ENCODE measurements around the gene KRT79.

DNA sequence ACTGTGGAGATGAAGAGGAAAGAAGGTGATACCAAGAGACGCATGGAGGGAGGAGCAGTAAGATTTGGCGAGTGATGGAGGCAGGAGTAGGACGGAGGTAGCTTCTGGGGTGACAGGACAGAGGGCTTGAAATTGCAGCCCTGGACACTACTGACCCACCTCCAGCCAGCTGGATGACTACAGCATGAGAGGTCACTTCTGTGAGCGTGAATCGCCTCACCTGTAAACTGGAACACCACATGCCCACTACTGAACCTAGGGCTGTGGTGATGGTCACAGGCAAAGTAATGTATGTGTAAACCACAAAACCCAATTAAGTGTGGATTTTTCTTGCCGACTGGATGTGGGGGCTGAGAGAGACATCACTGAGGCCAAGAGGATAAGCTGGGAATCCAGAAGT, 13.6 kb downstream of the KRT79 start:
- TF ChIP-seq, protein P1, sequence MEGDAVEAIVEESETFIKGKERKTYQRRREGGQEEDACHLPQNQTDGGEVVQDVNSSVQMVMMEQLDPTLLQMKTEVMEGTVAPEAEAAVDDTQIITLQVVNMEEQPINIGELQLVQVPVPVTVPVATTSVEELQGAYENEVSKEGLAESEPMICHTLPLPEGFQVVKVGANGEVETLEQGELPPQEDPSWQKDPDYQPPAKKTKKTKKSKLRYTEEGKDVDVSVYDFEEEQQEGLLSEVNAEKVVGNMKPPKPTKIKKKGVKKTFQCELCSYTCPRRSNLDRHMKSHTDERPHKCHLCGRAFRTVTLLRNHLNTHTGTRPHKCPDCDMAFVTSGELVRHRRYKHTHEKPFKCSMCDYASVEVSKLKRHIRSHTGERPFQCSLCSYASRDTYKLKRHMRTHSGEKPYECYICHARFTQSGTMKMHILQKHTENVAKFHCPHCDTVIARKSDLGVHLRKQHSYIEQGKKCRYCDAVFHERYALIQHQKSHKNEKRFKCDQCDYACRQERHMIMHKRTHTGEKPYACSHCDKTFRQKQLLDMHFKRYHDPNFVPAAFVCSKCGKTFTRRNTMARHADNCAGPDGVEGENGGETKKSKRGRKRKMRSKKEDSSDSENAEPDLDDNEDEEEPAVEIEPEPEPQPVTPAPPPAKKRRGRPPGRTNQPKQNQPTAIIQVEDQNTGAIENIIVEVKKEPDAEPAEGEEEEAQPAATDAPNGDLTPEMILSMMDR (IDR thresholded peaks at IDR 0.05) = no peak
- TF ChIP-seq POLR2A (IDR thresholded peaks at IDR 0.05; ENCODE audit: low read depth) (no peak), EP300 (IDR thresholded peaks at IDR 0.05) (no peak), POLR2AphosphoS5 (IDR thresholded peaks at IDR 0.05) (no peak)
